B cell (primary cell): ENCODE data around the gene LZTR1. TPM values are rescaled to one million over a fixed set of nuclear protein-coding genes. Genes with fewer than 3 reads are reported as not detected.
A peak's percentile ranks its signal among the peaks of the same experiment; 100 is the strongest.
"Not testable (repeated sequence)": the region's sequence is repeated elsewhere in the genome, so short reads cannot be mapped to it uniquely, and the experiment has no call there.

Source experiments
- ATAC-seq: fragments of 200-7000 bp; cut with Tn5 transposase; one replicate; pipeline ENCODE4 v1.10.0; 2021; ENCODE audit warnings: low read depth, mild to moderate bottlenecking, moderate number of reproducible peaks, moderate library complexity
- CTCF ChIA-PET: fragments of 350-600 bp; sonication (Branson Sonifier 250); formaldehyde crosslinking; loops from one replicate; lab custom pipeline; 2021; ENCODE audit warnings: antibody characterized with exemption, inconsistent platforms; lab: Charles Lee
- POLR2A ChIA-PET: fragments of 350-600 bp; sonication (Branson Sonifier 250); formaldehyde crosslinking; loops from one replicate; lab custom pipeline; 2021; ENCODE audit warnings: antibody characterized with exemption; lab: Charles Lee
- DNase-seq: peaks from one replicate; pipeline ENCODE4 v3.0.0; 2013
- H2AFZ ChIP-seq: 2 replicates; pipeline ENCODE4 v1.6.1; 2012; ENCODE audit warnings: mild to moderate bottlenecking, low read depth, low read length; ENCODE audit not compliant: insufficient read depth, poor library complexity, severe bottlenecking
- H3K27ac ChIP-seq, 2 donors: 1 replicate in 1 of 2; 2 replicates in 1 of 2; pipeline ENCODE4 v1.5.1; 2012 to 2013; ENCODE audit warnings: low read length in 2 of 2, mild to moderate bottlenecking in 2 of 2, moderate library complexity in 1 of 2
- H3K27me3 ChIP-seq, 4 experiments: fragments of 200-600 bp in 1 of 4; sonication (generic) in 1 of 4; replicated peaks in 1 of 4; 1 replicate in 2 of 4; 2 replicates in 2 of 4; pipeline versions ENCODE4 v1.6.1 to v1.7.0; 2013 to 2016; ENCODE audit warnings: low read length in 3 of 4, mild to moderate bottlenecking in 2 of 4, mixed read lengths in 1 of 4, moderate library complexity in 1 of 4; ENCODE audit not compliant: insufficient read depth in 4 of 4, control insufficient read depth in 3 of 4; ENCODE audit errors: control extremely low read depth in 1 of 4
- H3K36me3 ChIP-seq, 2 experiments: replicated peaks in 1 of 2; 1 replicate in 1 of 2; 2 replicates in 1 of 2; pipeline versions ENCODE4 v1.6.1 to v1.7.1; 2013; ENCODE audit warnings: low read length in 1 of 2; ENCODE audit not compliant: insufficient read depth in 2 of 2, control insufficient read depth in 1 of 2; ENCODE audit errors: control extremely low read depth in 1 of 2, extremely low read depth in 1 of 2
- H3K4me1 ChIP-seq, 2 donors: fragments of 200-600 bp in 1 of 2; sonication (generic) in 1 of 2; 1 replicate in 1 of 2; 2 replicates in 1 of 2; pipeline versions ENCODE4 v1.5.1 to v1.6.1; 2013 to 2017; ENCODE audit warnings: low read length in 2 of 2; ENCODE audit not compliant: control insufficient read depth in 2 of 2, insufficient read depth in 2 of 2
- H3K4me2 ChIP-seq: replicated peaks from 2 replicates; pipeline ENCODE3; 2012; ENCODE audit warnings: mild to moderate bottlenecking, low read depth, low read length; ENCODE audit not compliant: poor library complexity, severe bottlenecking
- H3K4me3 ChIP-seq, 5 experiments: fragments of 200-600 bp in 1 of 5; sonication (generic) in 1 of 5; 1 replicate in 3 of 5; 2 replicates in 2 of 5; pipeline versions ENCODE4 v1.5.1 to v1.7.0; 2011 to 2016; ENCODE audit warnings: low read length in 4 of 5, mild to moderate bottlenecking in 4 of 5, low read depth in 2 of 5, control low read depth in 1 of 5, moderate library complexity in 1 of 5; ENCODE audit not compliant: insufficient read depth in 1 of 5; ENCODE audit errors: control extremely low read depth in 1 of 5, extremely low read depth in 1 of 5
- H3K79me2 ChIP-seq: fragments of 200-600 bp; sonication (generic); one replicate; pipeline ENCODE4 v1.6.0; 2016; ENCODE audit warnings: low read length; ENCODE audit not compliant: control insufficient read depth, insufficient read depth
- H3K9ac ChIP-seq: fragments of 200-600 bp; sonication (generic); 2 replicates; pipeline ENCODE4 v1.6.1; 2017; ENCODE audit warnings: mild to moderate bottlenecking, low read length, moderate library complexity
- H3K9me3 ChIP-seq, 3 donors: one replicate each; pipeline versions ENCODE4 v1.6.1 to v1.7.1; 2013; ENCODE audit warnings: low read length in 2 of 3; ENCODE audit not compliant: control insufficient read depth in 2 of 3, insufficient read depth in 1 of 3; ENCODE audit errors: control extremely low read depth in 1 of 3
- H4K20me1 ChIP-seq: 2 replicates; pipeline ENCODE4 v1.6.0; 2012; ENCODE audit warnings: mild to moderate bottlenecking, low read length; ENCODE audit not compliant: insufficient read depth, control insufficient read depth, poor library complexity, severe bottlenecking
- H3K27ac Mint-ChIP-seq: one replicate; pipeline ENCODE4 v1.8.0; 2021; ENCODE audit warnings: mixed read lengths
- H3K27me3 Mint-ChIP-seq: one replicate; pipeline ENCODE4 v1.8.0; 2021; ENCODE audit warnings: mixed read lengths
- H3K4me1 Mint-ChIP-seq: one replicate; pipeline ENCODE4 v1.8.0; 2021; ENCODE audit warnings: mixed read lengths
- H3K4me3 Mint-ChIP-seq: one replicate; pipeline ENCODE4 v1.8.0; 2021; ENCODE audit warnings: mixed read lengths
- H3K9me3 Mint-ChIP-seq: one replicate; pipeline ENCODE4 v1.8.0; 2022; ENCODE audit warnings: mixed read lengths; ENCODE audit not compliant: insufficient read depth
- EZH2 ChIP-seq: IDR thresholded peaks from 2 replicates; pipeline ENCODE4 v1.6.1; 2012; ENCODE audit warnings: borderline replicate concordance, low read depth, mild to moderate bottlenecking, moderate library complexity, low read length; ENCODE audit not compliant: insufficient read depth, poor library complexity, severe bottlenecking
- WGBS: methylation state at CpG from one replicate; pipeline ENCODE4 v1.1.5; 2013; ENCODE audit warnings: missing lambda C conversion rate; ENCODE audit not compliant: insufficient coverage; 5-methylcytosine and 5-hydroxymethylcytosine counted together
- intact Hi-C: fragments of 100-400 bp; cut with micrococcal nuclease; formaldehyde crosslinking; loops from one replicate; pipeline ENCODE4 v1.10.0; 2022
- polyA plus RNA-seq: library from polyadenylated mRNA; depleted of rRNA; stranded (reverse); fragments of >200 nt; gene quantifications from 2 replicates; pipeline ENCODE4 v1.2.3, GENCODE V29; 2012
- total RNA-seq, 2 donors: library from RNA; stranded (reverse); fragments of 120-200 nt in 1 of 2; gene quantifications; 1 replicate in 1 of 2; 2 replicates in 1 of 2; pipeline versions ENCODE4 v1.2.3 to v1.2.4, GENCODE V29; 2013 to 2022

LZTR1 gene
- total and polyA plus RNA-seq, 2 donors (not counting 1 experiment from before 2014, with no cell fraction given), result 75.7 to 94.8 TPM

DNA sequence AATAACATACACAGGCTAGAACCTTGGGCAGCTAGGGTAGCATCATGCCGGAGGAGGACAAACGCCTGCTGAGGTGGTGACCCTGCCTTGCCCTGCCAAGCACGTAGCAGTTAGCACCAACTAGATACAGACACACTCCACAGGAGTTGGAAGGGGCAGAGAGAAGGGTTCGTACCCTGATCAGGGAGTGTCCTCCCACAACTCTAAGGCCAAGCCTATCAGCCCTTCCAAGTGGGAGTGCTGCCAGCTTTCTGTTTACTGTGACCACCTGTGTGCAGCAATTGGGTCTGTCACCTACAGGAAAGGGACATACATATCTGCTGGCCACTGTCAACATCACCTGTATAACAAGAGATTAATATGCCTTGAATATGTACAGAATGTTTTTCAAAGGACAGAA is 21.7 kb downstream of the LZTR1 start:
- peaks cover 0 to 5% (median 0%) of the 10 kb centered on the region in 3 donors for H3K9me3 ChIP-seq
- no peak for ATAC-seq
- Mint-ChIP-seq H3K27ac (peak overlapping the region; percentile 41), H3K4me1 (peaks cover 30% of the 10 kb centered on the region), H3K9me3 (no peaks in the 10 kb centered on the region), H3K27me3 (no peaks in the 10 kb centered on the region), H3K4me3 (peak overlapping the region; percentile 95)
- H3K79me2 ChIP-seq, result peaks cover 21% of the 10 kb centered on the region
- no peak overlapping the region for H3K4me3 ChIP-seq
- DNase-seq, result no peak
- ChIA-PET CTCF (interaction anchor here (1.0 to 3.0 kb wide), 2 partner anchors 22 to 62 kb away, joined by 3 to 14 read pairs; partner anchors contain the start of gene LZTR1), POLR2A (no interaction called here)
- no peak overlapping the region for H2AFZ ChIP-seq
- no peak for TF ChIP-seq EZH2
- no peak overlapping the region for H3K4me2 ChIP-seq
- peak overlapping the region in 1 of 2 donors; percentile 96 for H3K27ac ChIP-seq
- no peak overlapping the region for H3K9ac ChIP-seq
- peaks cover 0 to 18% of the 10 kb centered on the region in 2 experiments for H3K36me3 ChIP-seq
- peaks cover 17% of the 10 kb centered on the region for H4K20me1 ChIP-seq
- intact Hi-C loops, result loop anchor here (5.0 kb wide), 3 partner anchors 639 to 886 kb away; partner anchors contain the start of genes RANBP1, SDF2L1 and TRMT2A
- WGBS, result 100% methylated on average over 3 of the region's 4 CpGs
- H3K27me3 ChIP-seq, result no peaks in the 10 kb centered on the region
- H3K4me1 ChIP-seq, result peaks cover 24 to 36% of the 10 kb centered on the region in 2 donors

DNA sequence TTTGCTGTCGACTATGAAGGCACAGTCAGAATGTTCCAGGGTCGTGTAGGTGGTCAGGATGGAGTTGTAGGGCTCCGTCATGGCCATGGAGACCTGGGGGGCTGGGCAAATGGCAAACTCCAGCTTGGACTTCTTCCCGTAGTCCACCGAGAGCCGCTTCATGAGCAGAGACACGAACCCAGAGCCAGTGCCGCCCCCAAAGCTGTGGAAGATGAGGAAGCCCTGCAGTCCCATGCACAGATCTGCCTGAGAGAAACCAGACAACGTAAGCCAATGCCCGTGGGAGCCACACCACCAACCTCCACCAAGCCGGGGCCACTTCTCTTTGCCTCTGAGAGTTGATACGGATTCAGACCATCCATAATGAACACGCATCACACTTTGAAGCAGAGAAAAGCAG is 27.1 kb downstream of the LZTR1 start:
- CTCF ChIA-PET, result interaction anchor here (0.6 kb wide), 1 partner anchor 1705 kb away, joined by 3 read pairs; no protein-coding TSS in a partner anchor
- H3K27me3 ChIP-seq, H3K27me3 Mint-ChIP-seq, H3K9me3 Mint-ChIP-seq, H4K20me1 ChIP-seq, ATAC-seq, H3K4me1 Mint-ChIP-seq, POLR2A ChIA-PET, H3K79me2 ChIP-seq, H3K27ac ChIP-seq, H3K36me3 ChIP-seq, H3K4me1 ChIP-seq, H3K4me3 ChIP-seq, DNase-seq, H3K4me3 Mint-ChIP-seq, H2AFZ ChIP-seq, H3K9me3 ChIP-seq, H3K27ac Mint-ChIP-seq, H3K4me2 ChIP-seq, intact Hi-C loops, H3K9ac ChIP-seq: not testable (repeated sequence)
- WGBS, result 92% methylated on average over 13 of the region's 13 CpGs
